NCI-H1105 treated with DMSO at 0.1 percent for 48 hours (cell line): ENCODE results near the gene NMNAT2.

ENCODE experiments used
- DNase-seq: peaks from one replicate; lab custom pipeline; 2025; lab: John Stamatoyannopoulos, UW

The NMNAT2 gene

GRCh38 chr1:183365093-183365492 lies 53.1 kb downstream of the NMNAT2 start:
- DNase-seq = no peak

GRCh38 chr1:183363972-183364371 lies 54.2 kb downstream of the NMNAT2 start:
- DNase-seq = no peak

GRCh38 chr1:183361081-183361480 lies 57.1 kb downstream of the NMNAT2 start:
- DNase-seq = no peak

GRCh38 chr1:183360473-183360872 lies 57.7 kb downstream of the NMNAT2 start:
- no peak for DNase-seq

GRCh38 chr1:183356534-183357182 lies 61.5 kb downstream of the NMNAT2 start:
- DNase-seq = no peak

GRCh38 chr1:183355797-183356196 lies 62.4 kb downstream of the NMNAT2 start:
- DNase-seq = no peak

- DNase-seq = no peak
Measured at GRCh38 chr1:183355181-183355580, 63.0 kb downstream of the NMNAT2 start.

- DNase-seq = no peak
Measured at GRCh38 chr1:183353597-183353996, 64.6 kb downstream of the NMNAT2 start.

- DNase-seq = no peak
Measured at GRCh38 chr1:183349201-183349711, 68.9 kb downstream of the NMNAT2 start.

- DNase-seq = no peak
Measured at GRCh38 chr1:183346276-183346732, 71.9 kb downstream of the NMNAT2 start.

- no peak for DNase-seq
Measured at GRCh38 chr1:183339556-183340167, 78.5 kb downstream of the NMNAT2 start.

- no peak for DNase-seq
Measured at GRCh38 chr1:183331091-183331742, 87.0 kb downstream of the NMNAT2 start.

GRCh38 chr1:183330335-183330734 lies 87.8 kb downstream of the NMNAT2 start:
- no peak for DNase-seq

- no peak for DNase-seq
Measured at GRCh38 chr1:183328371-183328770, 89.8 kb downstream of the NMNAT2 start.

GRCh38 chr1:183327434-183328290 lies 90.5 kb downstream of the NMNAT2 start:
- DNase-seq = no peak

- no peak for DNase-seq
Measured at GRCh38 chr1:183323849-183324683, 94.1 kb downstream of the NMNAT2 start.

- no peak for DNase-seq
Measured at GRCh38 chr1:183319606-183320005, 98.6 kb downstream of the NMNAT2 start.

- DNase-seq = no peak
Measured at GRCh38 chr1:183319051-183319450, 99.1 kb downstream of the NMNAT2 start.

- DNase-seq = no peak
Measured at GRCh38 chr1:183318433-183318832, 99.7 kb downstream of the NMNAT2 start.

- DNase-seq = no peak
Measured at GRCh38 chr1:183315991-183316758, 102.0 kb downstream of the NMNAT2 start.
